D341Med (cell line): ENCODE results near the gene MRGPRE.

ENCODE experiments used
- DNase-seq: peaks from one replicate; pipeline ENCODE4 v3.0.0; 2012; ENCODE audit warnings: low spot score

Gene MRGPRE

DNA sequence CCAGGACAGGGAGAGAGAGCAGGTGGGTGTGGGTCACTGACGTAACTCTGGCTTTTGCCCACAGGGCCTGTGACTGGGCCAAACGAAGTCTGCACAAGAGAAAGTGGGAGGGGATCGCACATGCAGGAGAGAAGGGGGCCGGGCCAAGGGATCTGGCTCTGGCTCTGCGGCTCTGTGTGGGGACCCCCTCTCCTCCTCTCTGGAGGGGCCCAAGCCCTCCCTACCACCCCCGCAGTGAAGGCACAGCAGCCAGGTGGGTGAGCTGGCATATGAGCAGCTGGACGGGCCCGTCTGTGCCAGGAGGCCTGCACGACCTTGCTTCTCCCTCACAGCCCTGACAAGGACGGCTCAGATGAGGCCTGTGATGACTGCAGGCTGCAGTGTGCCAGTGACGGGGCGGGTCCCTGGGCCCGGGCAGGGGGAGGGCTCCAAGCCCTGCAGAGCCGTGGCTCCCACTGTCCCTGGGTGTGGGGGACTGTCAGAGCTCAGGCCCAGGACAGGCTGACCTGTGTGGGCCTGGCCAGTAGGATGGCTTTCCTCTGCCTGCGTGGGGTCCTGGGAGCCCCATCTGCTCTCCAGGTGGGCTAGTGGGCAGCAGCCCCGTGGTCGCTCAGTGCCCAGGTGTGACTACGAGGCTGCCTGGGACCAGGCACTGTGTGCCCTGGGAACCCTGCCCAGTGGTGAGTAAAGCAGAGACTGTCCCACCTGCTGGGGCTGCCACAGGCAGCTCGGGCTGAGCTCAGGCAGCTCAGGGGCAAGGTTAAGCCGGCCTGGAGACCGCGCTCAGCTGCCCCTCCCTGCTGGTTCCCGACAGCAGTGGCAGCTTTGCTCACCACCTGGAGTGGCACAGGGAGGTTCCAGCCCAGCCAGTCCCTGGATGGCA, 35.8 kb downstream of the MRGPRE start:
- DNase-seq, result peak; percentile 33

DNA sequence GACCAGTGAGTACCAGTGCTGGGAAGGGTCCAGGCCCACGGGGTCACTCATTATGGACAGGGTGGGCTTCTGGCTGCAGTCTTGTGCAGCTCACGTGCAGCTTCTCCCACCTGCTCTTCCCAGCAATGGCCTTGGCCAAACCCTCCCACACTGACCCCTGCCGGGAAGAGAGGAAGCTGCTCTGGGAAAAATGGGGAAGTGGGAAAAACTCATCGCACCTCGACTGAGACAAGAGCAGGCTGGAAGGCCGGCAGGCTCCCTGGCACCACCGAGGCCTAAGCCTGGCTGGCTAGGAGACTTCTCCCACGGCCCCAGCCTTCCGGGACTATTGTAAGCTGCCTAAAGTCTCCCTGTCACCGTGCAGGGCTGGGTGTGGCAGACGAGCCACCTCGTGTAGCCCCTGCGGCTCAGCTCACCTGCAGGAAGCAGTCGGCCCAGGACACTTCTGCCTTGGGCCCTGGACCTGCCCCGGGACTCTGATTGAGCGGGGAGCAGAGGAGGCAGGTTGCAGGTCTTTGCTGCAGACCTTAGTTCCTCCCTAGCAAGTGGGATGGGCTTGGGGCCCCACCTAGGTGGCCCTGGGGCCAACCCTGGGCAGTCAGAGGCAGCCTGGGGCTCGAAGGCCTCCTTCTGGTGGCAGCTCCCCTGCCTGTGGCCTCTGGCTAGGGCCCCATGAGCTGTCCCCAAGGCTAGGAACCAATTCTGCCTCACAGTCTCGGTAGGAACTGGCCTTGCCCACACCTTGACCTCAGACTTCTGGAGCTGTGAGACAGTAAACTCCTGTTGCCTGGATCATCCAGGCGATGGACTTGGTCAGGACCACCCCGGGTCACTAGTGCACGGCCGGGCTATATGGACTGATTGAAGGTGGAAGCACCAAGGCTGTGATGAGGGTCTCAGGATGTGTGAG, 36.7 kb downstream of the MRGPRE start:
- DNase-seq, result peak; percentile 69

DNA sequence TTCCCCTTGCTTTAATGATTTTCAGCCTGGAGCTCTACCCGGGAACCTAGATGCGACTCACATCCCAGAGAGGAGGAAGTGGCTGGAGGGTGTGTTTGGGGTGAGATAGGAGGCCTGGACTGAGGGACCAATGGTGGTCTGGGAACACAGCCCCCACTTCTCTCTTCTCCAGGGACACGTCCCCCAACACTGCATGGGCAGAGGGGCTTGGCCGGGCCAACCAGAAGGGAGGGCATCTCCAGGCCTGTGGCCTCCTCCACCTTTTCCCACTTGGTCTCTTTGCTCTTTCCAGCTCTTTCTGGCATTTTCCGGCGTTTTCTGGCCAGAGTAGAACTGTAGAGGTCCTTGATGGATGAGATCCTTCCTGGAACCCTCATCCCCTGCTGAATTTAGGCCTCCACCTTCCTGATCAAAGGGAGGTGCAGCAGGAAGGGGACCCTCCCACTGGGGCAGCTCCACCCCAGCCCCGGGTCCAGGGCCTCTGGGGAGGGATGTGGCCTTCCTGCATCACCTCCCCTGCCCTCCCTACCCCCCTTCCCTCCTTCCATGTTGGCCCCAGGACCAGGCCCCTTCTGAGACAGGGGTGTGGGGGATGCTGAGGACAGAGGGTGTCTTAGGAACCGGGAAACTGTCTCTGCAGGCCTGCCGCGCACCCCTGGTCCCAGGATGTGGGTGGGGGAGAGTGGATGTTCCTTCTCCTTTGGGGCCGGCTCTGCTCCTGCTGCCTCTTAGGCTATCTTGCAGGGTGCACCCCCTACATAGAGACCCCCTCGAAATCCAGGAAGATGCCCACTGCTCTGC, 38.0 kb downstream of the MRGPRE start:
- peak; percentile 28 for DNase-seq

DNA sequence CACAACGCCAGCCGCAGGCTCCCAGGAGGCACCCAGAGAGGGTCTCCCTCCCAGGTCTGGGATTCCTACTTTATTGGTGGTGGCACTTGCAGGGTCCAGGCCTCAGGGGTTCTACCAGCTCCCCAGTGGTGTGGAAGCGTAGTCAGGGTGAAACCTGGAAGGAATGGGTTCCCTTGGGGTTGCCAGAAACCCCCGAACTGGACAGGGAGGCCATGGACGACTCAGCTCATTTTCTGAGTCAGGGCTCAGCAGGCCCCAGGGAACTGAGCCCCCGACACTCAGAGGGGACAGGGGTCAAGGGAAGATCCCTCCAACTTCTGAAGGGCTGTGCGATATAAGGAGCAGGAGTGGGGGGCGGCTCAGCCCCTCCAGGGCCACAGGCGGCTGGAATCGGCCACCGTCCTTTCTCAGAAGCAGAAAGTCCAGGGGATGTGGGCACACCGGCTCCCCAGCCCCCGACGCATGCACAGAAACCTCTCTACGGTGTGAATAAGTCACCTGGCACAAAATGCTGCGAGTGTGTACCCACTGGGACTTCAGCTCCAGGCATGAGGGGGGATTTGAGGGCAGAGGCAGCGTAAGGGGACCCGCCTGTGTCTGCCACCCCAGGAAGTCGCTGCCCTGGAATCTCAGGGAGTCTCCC, 38.7 kb downstream of the MRGPRE start:
- DNase-seq, result peak; percentile 21

DNA sequence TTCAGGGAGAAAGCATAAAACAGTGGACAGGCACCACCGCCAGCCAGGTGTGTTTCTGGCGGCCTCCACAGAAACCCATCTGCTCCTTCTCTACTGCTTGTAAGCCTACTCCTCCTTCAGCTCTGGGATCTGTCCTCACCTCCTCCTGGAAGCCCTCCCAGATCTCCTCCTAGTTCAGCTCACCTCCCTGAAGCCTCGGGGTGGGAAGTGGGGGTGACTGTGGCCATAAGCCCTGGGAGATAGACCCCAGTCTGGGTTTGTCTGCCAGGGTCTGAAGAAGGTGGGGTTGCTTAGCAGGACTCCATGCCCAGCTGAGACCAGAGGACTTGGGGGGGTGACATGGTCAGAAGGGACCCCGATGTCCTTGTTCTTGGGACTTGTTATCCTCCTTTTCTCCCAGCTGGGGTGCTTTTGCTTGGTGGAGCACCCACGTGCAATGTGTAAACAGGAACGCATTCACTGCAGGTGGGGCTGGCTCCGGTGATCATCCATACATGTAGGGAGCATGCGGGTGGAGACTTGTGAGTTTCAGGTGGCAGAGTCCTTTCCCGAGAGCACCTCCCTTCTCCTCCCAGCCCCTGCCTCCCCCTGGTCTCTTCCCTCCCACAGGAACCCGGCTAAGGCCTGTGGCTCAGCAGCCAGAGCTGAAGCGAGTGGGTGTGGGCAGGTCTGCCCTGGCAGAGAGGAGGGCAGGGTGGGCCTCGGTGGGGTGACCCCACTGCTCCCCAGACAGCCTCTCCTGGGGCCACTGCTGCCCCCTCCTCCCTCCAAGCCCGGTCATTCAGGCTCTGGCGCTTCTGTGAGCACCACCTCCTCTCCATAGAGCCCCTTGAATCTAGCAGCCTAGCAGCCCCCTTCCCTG, 39.5 kb downstream of the MRGPRE start:
- DNase-seq, result peak; percentile 14

DNA sequence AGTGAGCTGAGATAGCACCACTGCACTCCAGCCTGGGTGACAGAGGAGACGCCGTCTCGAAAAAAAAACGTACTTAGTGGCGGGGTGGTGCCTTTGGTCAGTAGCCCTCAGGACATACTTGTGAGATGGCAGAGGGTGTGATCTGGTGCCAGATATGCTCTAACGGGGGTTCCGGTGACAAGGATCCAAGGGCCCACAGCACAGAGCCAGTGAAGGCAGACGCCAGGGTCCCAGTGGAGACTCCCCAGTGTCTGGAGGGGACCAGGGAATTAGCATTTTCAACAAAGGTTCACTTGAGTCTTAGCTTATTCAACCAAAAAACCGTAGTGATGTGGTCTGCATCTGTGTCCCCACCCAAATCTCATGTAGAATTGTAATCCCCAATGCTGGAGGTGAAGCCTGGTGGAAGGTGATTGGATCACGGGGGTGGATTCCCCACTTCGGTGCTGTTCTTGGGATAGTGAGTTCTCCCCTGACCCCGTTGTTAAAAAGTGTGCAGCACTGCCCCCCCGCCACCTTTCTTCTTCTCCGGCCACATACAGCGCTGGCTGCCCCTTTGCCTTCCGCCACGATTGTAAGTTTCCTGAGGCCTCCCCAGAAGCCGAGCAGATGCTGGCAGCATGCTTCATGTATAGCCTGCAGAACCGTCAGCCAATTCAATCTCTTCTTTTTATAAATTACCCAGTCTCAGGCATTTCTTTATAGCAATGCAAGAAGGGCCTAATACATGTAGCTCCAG, 40.5 kb downstream of the MRGPRE start:
- peak; percentile 14 for DNase-seq

DNA sequence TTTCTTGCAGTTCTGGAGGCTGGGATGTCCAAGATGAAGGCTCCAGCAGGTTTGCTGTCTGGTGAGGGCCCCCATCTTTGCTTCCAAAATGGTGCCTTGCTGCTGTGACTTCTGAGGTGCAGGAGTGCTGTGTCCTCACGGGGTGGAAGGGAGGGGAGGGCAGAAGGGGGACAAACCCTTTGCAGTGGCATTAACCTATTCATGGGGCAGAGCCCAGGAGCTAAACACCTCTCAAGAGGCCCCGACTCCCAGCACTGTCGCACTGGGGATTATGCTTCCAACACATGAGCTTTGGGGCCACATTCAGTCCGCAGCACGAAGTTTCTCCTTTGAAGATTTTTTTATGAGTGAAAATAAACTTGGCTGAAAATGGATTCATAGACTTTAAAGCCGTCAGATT, 41.6 kb downstream of the MRGPRE start:
- peak; percentile 9 for DNase-seq

DNA sequence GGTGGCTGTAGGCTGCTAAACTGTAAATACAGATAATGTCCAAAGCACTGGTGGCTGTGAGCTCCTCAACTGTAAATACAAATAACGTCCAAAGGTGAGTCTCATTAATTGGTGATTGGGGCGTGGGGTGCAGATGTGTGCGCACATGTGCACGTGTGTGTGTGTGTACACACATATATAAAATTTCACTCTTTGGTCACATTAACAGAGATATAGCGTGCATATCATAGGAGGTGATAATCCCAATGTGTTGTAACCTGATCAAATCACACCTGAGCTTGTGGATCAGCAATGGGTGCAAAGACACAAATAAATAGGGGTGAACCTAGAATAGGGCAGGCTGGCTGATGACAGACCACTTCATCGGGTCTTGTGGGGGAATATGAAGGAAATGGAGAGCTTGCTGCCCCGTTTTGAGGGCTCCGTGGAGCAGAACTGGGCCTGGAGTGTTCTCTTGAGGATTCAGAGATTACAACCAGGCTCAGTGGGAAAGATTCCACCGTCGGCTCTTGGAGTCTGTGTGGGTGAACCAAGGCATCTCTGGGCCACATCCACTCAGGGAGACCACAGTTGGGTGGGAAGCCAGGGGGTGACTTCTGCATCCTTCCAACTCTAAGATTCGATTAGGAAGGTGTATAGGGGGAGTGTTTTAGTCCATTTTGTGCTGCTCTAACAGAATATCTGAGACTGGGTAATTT, 42.2 kb downstream of the MRGPRE start:
- DNase-seq, result peak; percentile 5

DNA sequence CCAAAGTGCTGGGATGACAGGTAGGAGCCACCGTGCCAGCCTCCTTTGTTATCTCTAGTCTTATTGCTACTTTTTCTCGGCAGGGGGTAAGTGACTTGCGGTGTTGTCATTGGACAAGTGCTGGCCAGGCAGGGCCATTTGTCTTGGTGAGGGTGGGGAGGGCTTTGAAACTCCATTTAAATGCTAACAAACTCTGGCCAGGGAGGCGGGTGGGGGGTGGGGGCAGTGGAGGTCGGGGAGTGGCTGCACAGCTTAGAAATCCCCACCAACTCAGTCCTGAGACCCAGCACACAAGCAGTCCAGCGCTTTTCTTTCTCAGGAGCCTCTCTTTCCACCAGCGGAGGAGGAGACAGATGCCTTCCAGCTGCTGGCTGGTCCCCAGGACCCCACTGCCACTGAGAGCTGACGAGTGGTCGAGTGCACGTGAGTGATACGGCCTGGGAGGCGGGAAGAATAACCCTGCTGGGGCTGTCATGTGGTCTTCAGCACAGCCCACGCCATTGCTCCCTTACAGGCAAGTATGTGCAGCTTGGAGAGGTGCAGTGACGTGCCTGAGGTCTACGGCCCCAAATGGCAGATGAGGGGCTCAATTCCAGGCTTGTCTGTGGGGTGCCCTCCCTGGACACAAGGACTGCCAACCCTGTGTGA, 42.9 kb downstream of the MRGPRE start:
- peak; percentile 24 for DNase-seq

DNA sequence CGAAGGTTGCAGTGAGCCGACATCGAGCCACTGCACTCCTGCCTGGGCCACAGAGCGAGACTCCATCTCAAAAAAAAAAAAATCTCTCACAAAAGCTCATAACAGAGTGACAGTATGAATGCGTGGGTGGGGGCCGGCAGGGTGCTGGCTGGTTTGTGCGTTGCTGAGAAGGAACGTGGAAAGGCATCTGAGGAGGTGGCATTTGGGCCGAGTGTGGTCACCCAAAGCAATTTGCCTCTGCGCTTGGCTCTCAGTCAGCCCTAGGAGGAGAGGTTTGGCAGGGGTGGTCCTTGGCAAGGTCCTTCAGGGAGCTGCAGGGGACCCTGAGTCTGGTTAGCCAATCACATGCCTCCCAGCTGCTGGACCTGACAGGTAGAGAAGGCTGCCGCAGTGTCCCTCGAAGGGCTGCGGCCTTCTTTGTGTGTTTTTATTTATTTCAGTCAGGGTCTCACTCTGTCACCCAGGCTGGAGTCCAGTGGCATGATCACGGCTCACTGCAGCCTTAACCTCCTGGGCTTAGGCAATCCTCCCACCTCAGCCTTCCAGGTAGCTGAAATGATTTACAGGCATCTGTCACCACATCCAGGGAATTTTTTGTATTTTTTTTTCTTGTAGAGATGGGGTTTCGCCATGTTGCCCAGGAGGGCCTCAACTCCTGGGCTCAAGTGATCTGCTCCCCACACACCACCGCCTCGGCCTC, 43.6 kb downstream of the MRGPRE start:
- peak; percentile 20 for DNase-seq

DNA sequence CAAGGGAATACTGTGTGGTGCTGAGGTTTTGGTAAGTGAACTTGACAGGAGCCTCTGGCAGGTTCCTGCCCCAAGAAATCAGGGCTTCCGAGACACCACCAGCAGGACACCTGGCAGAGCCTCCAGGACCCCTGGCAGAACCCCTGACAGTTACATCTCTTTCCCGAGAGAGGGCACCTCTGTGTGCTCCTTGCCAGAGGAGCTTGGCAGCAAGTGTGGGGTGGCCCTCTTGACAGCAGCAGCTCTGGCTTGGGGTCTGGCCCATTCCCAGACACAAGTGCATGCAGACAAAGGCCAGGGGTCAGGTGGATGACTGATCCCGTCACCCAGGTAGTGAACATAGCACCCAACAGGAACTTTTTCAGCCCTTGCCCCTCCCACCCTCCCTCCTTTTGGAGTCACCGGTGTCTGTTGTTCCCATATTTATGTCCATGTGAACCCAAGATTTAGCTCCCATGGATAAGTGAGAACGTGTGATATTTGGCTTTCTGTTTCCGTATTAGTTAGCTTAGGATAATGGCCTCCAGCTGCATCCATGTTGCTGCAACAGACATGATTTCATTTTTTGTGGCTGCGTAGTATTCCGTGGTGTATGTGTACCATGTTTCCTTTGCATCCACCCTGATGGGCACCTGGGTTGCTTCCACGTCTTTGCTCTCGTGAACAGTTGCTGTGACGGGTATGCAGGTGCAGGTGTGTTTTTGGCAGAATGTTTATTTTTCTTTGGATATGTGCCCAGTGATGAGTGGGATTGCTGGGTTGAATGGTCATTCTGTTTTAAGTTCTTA, 45.9 kb downstream of the MRGPRE start:
- DNase-seq, result no peak

DNA sequence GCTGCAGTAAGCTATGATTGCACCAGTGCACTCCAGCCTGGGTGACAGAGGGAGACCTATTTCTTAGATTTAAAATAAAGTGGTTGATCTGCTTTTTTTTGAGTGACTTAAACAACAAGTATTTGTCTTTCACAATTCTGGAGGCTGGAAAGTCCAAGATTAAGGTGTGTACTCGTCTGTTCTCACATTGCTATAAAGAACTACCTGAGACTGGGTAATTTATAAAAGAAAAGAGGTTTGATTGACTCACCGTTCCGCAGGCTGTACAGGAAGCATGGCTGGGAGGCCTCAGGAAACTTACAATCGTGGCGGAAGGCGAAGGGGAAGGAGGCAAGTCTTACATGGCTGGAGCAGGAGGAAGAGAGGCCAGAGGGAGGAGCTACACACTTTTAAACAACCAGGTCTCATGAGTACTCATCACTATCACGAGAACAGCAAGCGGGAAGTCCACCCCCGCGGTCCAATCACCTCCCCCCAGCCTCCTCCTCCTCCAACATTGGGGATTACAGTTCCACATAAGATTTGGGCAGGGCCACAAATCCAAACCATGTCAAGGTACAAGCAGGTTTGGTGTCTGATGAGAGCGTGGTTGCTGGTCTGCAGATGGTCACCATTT, 47.4 kb downstream of the MRGPRE start:
- DNase-seq, result no peak

DNA sequence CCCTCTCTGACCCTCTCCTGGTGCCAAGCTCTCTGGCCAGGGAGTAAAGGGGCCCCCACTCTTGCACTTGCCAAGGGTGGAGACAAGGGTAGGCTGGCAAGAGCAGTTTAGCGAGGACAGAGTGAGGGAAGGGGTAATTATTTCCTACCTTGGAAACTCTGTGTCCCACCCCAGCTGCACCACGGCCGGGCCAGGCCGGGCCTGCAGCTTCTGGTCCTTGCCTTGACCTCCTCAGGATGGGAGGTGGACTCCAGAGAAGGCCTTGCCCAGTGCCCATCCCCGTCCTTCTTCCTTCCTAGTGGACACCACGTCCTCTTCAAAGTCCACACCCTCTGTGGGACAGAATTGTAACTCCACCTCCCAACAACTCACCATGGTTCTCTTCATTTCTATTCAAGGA, 48.7 kb downstream of the MRGPRE start:
- no peak for DNase-seq

DNA sequence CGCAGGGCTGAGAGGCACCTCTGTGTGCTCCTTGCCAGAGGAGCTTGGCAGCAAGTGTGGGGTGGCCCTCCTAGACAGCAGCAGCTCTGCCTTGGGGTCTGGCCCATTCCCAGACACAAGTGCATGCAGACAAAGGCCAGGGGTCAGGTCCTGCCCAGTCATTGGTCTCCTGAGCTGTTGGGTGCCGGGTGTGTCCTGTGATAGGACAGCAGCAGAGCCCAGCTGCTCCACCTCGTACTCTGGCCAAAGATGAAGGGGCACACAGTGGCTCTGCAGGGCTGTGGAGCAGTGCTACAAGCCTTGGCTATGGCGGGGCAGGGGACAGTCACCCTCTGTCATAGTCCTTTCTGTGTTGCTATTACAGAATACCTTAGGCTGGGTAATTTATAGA, 49.8 kb downstream of the MRGPRE start:
- DNase-seq, result no peak

DNA sequence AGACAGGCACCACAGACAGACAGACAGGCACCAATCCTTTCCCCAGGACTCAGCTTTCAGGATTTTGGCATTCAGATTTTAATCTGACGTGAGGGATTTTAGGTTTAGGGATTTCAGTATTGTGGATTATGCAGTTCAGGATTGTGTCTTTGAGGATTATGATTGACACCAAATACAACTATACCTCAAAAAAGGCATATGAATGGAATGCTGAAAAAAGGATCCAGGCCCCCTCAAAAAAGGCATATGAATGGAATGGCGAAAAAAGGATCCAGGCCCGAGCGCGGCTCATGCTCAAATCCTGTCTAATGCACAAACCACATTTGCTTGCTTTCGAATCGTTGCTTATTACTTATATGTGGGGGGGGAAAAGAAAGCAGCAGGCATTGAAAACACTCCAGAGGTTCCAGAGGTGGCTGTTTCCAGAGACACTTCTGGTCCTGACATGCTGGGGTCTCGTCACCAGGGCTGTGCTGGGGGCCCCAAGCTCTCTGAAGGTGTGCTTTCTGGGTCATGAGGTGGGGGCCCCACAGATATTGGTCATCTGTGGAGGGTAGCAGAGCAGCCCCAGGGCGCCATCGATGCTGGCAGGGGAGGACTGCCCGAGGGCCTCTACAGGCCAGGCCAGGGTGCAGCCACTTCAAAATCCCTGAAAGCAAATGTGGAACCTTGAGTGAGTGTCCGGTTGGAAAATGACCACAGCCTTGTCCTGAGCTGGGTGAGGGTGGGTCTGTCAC, 50.3 kb downstream of the MRGPRE start:
- no peak for DNase-seq

DNA sequence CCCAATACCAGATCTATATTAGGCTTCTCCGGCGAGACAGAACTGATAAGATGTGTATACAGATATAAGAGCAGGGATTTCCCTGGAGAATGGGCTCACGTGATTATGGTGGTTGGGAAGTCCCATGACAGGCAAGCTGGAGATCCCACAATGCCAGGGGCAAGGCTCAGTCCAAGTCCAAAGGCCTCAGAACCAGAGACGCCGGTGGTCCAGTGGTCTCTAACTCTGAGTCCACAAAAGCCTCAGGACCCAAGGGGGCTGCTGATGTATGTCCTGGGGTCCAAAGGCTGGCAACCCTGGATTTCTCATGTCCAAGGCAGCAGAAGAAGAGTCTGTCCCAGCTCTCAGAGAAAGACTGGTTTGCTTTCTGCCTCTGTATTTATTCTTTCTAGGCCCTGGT, 51.3 kb downstream of the MRGPRE start:
- no peak for DNase-seq
